Measurements from ENCODE around the gene CEMIP2.

CEMIP2 gene

DNA sequence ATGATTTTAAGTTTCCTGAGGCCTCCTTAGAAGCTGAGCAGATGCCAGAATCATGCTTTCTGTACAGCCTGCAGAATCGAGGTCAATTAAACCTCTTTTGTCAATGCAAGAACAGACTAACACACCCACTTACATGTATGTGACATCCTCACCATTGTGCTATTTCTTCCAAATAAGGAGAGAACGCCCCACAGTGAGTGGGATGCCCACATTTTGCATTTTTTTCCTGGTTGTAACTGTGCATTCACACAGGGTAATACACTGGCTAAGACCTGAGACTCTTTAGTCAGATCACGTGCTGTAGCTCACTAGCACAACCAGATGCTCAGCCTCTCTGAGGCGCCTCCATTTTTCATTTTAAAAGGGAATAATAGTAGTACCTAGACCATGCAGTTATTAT, 4.4 kb upstream of the CEMIP2 start:
- no peak for DNase-seq

DNA sequence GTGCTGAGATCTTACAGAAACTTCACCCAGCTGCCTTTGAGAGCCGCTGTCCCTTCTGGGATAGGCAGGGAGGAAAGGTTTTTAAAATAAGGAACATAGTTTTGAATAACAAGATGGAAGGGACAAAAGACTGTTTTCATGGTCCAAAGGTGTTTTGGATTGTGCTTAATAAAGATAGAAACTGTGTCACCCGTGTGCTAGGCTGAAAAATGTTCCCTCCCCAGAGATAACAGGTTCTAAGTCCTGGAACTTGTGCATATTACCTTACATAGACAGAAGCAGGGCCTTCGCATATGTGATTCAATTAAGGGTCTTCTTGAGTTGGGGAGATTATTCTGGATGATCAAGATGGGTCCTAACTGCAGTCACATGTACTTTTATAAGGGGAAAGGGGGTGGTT, 1.9 kb upstream of the CEMIP2 start:
- no peak for DNase-seq

DNA sequence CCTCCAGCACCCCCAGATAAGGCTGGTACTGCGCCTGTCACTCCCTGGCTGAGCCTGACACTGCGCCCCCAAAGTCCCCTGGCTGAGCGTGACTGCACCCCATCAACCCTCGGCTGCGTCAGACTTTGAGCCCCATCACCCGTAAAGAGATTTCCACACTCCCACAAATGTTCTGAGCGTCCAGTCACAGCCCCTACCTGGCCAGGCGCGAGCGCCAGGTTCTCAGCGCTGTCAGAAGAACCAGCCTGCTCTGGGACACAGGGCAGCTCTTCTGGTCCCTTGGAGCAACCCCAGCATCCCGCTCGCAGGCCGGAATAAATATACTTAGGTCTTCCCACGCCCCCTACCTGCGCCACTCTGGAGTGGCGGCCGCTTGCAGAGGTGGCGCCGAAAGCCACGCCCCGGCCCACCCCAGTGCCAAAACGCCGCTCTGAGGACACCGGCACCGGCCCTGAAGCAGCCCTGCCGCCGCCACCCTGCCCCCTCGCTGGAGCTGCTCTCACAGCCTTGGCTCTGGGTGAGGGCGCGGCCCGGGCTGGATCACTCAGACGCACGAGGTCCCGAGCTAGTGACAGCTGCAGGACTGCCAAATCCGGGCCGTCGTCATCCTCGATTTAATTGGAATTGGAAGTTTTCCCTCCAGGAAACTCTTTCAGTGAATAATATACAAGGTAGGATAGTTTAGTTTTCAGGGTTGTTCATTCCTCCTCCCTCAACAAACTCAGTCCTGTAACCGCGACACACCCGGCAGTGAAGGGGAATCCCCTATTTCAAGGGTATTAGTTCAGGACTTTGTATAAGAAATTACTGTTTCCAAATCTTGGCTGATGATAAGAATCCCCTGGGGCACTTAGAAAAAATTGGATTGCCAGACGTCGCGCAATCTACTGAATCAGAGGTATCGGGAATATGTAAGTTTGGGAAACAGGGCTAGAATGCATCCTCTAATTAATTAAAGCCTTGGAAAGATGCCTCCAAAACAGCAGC, 1.2 kb upstream of the CEMIP2 start:
- DNase-seq = peak in 1 of 2 donors; percentile 58

DNA sequence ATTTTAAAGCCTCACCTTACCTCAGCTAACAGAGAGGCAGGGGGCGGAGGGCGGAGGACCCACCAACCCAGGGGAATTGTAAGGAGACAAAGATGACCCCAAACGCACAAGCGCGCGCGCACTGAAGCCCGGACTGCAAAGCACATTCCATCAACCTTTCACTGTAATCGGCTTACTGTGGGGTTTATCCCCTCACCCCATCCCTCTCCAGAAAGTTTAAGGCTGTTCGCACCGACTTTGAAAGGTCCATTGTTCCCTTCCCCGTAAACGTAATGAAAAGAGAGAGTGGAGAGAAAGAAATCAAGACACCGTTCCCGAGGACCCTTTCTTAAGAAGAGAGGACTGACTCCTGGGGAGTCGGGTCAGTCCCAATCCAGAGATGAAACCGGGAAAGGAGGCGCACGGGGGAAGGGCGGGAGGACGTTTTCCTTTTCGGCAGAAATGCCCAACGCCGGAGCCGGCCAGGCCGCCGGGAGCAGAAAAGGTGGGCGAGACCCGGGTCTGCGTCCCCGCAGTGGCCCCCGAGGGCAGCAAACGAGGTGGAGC, 464 bp downstream of the CEMIP2 start:
- no peak for DNase-seq

DNA sequence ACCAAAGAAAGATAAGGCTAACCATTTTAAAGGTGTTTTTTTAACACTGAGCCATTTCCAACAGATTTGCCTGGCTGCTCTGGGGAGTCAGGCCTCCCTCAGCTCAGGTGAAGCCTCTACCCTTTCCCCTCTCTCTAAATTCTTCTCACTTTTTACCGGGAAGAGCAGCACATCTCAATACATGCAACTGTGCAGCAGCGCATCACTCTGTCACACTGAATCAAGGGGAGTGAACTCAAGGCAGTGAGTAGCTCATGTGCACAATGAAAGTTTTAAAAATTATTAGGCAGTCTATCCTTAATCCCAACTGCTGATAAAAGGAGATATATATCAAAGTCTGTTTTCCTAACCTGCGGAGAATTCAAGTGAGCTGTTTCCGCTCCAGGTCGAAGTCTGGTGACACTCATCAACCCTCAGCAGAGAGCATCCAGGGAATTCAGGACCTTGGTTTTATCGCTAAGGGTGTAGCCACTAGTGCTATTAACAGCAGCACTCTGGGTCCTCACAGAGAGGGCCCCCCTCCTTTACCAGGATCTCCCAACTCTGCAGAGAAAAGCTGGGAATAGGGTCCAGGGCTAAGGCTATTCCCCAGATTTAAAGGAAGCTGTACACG, 1.0 kb downstream of the CEMIP2 start:
- DNase-seq = no peak

DNA sequence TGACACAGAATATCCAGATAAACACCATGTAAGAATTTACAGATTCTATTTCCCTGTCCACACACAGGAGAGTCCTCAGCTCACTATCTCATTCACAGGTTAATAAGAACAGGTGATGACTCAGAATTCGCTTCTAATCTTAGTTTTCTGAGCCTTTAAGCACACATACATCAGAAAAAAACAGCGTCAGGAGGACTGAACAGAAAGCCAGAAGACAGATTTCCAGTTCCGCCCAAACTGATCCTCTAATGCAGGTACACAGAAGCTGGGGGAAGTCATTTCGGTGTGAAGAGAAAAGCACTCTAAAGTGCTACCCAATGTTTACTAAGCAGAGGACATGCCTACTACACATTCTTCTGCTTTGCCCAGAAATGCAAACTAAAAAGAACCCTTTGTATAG, 1.6 kb downstream of the CEMIP2 start:
- DNase-seq = no peak

DNA sequence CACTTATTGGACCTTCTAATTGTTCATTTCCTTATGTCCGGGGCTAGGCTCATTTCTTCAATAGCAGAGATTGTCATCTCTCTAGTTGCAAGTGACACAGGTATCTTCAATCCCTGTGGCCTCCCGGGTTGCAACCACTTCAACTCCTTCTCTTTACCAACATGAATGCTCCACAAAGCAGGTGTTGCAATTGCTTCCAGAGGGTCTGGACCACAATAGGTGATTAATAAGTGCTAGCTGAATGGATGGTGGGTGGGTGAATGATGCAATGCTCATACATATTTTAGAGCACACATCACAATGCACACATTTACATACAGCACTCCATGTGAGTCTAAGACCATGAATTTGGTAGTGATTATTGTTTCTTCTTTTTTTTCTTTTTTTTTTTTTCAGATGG, 2.6 kb downstream of the CEMIP2 start:
- DNase-seq = no peak

DNA sequence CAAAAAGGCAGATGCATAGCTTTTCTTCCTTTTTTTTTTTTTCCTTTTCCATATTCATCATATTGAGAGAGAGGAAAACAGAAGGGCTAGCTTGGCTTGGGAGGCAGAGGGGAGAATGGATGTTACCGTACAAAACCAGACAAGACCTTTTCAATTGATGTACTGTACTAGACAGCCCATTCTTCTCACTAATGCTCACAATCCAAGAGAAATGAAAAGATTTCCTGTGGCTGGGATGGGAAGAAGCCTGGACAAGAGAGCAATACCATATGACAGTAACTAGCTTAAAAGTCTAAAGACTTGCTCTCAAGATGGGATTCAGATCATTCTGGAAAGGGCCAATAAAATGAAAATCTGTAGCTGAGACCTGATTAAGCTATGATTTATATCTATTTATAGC, 3.4 kb downstream of the CEMIP2 start:
- no peak for DNase-seq

DNA sequence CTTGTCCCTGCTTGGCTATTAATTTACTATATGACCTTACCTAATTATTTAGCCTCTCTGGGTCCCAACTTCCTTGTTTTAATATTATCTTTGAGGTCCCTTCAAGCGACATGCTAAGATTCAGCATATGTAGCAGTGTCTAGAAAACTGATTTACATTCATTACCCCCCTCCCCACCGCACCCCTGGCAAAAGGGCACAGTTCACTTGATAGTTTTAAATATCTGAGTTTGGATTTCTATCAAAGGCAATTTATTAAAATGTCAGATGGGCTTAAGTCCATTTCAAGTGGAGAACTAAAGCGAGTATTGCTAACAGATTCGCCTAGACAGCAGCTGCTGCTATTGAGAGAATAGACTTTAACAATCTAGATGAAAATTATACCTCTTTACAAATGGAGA, 3.9 kb downstream of the CEMIP2 start:
- no peak for DNase-seq

DNA sequence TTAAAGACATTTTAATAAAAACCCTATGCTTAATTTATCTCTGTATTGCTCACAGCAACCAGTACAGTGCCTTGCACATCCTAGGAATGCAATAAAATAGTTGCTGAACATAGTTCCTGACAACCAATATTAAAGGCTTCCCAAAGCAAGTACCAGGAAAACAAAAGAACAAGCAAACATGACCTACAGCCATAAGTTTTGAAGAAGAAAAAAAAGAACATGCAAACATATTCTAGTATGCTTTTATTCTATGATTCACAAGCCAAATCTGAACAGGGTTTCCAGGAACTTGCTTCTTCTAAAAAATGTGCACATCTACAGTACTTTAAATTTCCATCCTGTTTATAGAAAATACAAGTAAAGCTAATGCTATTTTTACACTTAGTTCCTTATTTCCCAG, 4.5 kb downstream of the CEMIP2 start:
- peak in 1 of 2 donors; percentile 58 for DNase-seq

DNA sequence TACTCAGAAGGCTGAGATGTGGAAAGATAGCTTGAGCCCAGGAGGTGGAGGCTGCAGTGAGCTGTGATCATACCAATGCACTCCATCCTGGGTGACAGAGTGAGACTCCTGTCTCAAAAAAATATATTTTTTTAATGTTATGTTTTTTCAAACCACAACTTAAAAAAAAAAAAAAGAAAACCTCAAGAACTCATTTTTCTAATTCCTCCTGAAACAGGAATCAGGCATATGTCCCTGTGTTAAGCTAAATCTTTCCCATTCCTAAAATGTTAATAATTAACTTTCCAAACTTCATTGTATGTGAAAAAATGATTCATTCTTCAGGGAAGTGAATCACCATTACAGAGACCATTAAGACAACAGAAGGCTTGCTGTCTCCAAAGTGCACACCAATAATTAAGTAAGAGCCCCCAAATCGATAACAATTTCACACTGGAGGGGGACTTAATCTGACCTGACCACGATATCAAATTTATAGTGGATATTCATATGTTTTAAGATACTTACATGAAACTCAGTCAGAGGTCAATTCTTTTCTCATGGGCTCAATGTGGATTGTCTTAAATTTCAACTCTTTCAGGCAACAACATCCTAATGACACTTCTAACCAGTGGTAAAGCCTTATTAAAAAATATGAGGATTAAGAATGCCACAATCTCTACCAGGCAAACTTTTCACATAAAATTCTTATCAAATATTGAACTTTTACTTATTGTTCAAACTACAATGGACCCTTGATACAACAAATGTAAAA, 5.2 kb downstream of the CEMIP2 start:
- DNase-seq = no peak

DNA sequence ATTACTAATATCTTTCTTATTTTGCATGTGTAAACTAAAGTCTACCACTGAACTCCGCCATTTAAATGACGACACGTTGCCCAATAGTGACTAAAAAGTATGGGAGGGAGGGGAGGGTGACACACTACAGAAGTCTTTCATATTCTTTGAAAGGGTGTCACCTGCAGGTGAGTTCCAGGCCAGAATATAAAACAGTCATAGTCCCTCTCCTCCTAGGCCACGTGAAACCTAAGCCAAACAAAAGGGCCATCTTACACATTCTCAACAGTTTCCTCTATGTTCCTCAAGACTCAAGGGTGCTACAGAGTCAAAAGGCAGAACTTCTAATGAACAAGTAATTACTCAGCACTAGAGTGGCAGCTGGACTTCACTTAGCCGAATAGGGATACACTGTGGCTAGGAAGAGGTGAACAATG, 6.4 kb downstream of the CEMIP2 start:
- DNase-seq = peak in 1 of 2 donors; percentile 9

DNA sequence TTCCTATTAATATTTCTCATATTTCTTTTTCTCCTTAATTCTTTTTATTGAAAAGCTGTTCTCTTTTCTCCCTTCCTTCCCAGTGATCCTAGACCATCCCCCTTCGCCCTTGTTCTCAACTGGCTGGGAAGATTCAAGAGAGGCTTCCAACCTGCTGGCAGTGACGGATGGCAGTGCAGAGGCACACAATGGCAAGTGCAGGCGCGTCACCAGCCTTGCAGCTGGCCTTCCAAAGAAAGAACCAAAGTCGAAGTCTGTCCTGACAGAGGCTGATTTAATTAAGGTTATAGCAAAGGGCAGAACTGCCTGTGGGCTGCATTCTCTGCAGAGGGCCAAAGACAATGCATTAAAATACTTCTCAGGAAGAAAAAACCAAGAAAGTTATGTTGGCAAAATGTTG, 7.4 kb downstream of the CEMIP2 start:
- no peak for DNase-seq

DNA sequence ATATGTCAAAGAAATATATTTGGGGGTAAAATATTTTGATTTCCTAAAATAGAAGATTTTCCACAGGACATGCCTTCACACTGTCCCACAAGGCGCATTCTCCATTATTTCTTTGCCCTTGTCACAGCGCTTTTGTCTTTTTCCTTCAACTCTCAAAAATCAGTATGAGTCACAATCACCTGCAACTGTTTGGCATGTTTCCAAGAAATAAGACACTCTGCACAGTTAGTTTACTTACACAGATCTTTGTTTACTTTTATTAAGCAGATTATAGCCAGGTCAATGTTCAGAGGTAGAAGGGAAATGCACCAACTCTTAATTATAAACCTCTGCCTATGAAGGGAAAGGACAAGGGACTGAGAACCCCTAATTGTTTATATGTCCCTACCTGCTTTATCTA, 9.5 kb downstream of the CEMIP2 start:
- no peak for DNase-seq

DNA sequence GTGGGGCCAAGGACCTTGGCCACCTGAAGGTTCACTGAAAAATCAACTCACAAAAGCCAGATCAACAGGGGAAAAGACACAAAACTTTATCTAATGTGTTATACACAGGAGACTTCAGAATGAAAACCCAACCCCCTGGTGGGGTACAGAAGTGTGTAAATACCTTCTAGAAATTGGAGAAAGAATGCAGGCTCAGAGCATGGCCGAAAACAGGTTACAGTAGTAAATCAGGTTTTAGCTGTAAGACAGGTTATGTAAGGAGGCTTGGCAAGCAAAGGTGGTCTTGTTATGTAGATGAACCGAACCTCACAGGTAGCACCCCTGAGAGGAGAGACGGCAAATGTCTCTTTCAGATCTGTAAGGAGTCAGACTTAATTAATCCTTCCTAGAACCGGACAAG, 10.0 kb downstream of the CEMIP2 start:
- DNase-seq = no peak

DNA sequence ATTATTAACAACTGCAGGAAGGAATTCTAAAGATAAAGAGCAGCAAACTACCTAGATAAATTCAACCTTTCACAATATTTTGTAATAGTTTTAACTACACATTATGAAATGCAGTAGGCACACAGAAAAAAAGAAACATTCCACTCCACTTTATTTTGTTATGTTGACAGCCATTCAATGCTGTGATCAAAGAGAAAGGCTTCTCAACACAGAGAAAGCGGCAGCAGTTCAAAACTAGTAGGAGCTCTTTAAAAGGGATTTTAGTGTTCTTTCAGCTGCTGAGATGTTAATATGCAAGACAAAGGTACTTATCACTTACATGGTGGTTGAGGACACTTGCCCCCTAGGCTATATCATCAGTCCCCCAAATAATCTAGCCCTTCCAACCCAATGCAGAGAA, 11.6 kb downstream of the CEMIP2 start:
- DNase-seq = no peak

DNA sequence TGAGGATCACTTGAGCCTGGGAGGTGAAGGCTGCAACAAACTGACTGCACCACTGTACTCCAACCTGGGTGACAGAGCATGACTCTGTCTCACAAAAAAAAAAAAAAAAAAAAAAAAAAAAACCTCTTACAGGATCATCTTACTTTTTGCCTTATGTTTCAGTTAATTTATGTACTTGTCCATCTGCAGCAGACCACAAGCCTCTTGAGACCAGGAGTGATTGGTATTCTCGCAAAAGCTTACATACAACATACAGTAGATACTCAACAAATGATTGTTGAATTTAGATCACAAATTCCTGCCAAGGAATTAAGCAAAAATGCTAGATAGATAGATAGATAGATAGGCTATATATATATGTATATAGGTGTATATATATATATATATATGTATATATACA, 12.4 kb downstream of the CEMIP2 start:
- no peak for DNase-seq

DNA sequence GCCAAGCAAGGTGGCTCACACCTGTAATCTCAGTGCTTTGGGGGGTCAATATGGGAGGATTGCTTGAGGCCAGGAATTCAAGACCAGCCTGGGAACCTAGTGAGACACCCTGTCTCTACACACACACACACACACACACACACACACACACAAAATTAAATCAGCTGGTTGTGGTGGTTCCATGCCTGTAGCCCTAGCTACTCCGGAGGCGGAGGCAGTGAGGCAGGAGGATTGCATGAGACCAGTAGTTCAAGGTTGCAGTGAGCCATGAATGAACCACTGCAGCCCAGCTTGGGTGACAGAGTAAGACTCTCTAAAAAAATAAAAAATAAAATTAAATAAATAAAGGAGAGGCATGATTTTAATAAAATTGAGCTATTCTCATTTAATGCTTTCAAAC, 13.1 kb downstream of the CEMIP2 start:
- DNase-seq = peak; percentile 18 to 32

DNA sequence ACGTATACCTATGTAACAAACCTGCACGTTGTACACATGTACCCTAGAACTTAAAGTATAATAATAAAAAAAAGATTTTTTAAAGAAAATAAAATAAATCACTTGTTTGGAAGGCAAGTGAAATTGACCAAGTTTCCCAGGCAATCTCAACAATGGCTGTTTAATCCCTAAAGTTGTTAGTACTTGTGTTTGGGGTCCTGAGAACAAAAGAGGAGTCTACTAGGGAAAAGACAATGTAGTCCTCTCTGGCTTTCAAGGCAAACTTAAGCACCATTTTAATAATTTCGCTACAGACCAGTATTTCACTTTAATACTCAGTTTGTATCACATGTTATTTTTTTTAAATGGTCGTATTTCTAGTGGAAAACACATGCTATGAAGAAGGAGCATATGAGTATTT, 14.2 kb downstream of the CEMIP2 start:
- DNase-seq = no peak

DNA sequence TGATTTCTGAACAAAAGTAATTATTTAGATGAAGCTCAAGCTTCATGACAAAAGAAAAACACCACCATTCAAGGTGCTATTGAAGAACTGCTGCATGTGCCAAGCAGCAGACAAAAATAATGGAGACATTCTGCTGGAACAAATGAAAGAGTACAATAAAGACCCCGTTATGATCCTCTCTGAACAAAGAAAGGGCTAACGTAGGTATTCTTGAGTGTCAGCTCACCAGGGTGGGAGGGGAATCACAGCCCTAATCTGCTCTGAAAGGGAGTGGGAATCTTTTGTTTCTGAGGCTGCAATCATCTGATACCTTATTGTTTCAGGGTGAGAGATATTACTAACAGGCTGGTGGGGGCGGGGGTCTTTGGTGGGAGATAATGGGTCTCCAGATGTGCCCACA, 15.4 kb downstream of the CEMIP2 start:
- no peak for DNase-seq

DNA sequence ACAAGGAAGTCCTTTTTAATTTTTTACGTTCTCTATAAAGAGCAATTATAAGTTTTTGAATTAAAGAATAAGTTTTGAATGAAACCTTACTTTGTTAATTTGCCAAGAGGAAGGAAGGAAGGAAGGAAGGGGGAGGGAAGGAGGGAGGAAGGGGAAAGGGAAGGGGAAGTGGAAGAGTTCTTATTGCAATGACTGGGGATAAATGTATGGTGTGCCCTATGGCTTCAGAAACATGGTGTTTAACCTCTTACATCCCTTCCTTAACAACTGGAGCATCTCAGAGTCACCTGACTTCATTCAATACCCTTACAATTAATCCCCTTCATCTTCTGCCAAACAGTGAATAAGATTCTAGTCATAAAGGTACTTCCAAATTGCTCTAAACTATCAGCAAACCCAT, 16.0 kb downstream of the CEMIP2 start:
- DNase-seq = peak in 1 of 2 donors; percentile 9

DNA sequence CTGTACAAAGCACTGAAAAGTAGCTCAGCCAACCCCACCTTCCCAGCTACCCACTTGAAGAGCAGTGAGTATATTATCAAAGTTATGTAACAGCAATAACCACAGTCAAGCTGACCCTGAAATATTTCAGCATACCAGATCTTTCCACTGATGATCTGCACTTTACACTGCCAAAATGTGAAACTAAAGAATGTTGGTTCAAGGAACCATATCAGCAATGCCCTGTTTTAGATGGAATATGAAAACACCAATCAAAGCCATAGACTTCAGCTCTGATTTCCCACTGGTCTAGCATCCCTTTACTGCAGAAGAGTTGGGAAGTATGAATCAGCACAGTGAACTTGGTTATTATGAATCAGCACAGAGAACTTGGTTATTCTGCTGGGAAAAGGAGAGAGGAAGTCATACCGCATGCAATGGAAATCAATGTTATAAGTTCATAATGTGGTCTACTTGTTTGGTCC, 20.0 kb downstream of the CEMIP2 start:
- DNase-seq = peak; percentile 22 to 33

DNA sequence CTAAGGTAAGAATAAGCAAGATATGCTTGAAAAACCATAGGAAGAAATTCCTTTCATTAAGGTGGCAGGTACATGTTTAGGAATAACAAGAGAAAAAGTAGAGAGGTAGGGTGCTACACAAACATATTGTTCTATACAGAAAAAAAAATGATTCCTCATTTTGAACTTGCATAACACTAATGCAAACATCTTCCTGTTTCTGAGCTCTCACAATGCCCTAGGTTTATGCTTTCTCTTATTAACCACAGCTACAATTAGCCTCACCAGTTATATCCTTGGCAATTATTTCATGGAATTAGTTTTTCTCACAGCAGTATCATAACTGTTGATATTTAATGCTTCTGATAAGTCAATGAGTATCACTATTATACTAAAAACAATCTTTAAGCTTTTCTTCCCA, 20.7 kb downstream of the CEMIP2 start:
- peak; percentile 29 to 74 for DNase-seq
